OCI-LY7 (cell line): ENCODE results near the gene MOK. TPM values are rescaled to one million over a fixed set of nuclear protein-coding genes. Genes with fewer than 3 reads are reported as not detected.

Experiments
- BruUV-seq: library from RNA; stranded (reverse); fragments of 400-500 nt; replicated peaks from 2 replicates; lab custom pipeline; 2021; lab: Mats Ljungman, UMichigan
- CTCF ChIA-PET: fragments of 300-600 bp; sonication (Branson Sonifier 250); formaldehyde crosslinking; loops from one replicate; lab custom pipeline; 2022; ENCODE audit warnings: antibody characterized with exemption; ENCODE audit not compliant: unreplicated experiment; lab: Charles Lee
- POLR2A ChIA-PET: fragments of 300-600 bp; sonication (Branson Sonifier 250); formaldehyde crosslinking; loops from one replicate; lab custom pipeline; 2022; ENCODE audit warnings: antibody characterized with exemption; lab: Charles Lee
- DNase-seq: peaks from one replicate; pipeline ENCODE4 v3.0.0-alpha.2; 2015; ENCODE audit warnings: low spot score
- H2AFZ ChIP-seq: fragments of 200-600 bp; sonication (generic), shearing (Covaris generic); 2 replicates; pipeline ENCODE4 v1.6.1; 2014; ENCODE audit warnings: mild to moderate bottlenecking, antibody characterized with exemption, low read length, moderate library complexity
- H3K27ac ChIP-seq: fragments of 200-600 bp; sonication (generic); 2 replicates; pipeline ENCODE4 v1.5.1; 2014; ENCODE audit warnings: mixed run types, low read depth, mild to moderate bottlenecking, moderate library complexity, low read length, inconsistent platforms; ENCODE audit not compliant: poor library complexity, severe bottlenecking
- H3K36me3 ChIP-seq: fragments of 200-600 bp; sonication (generic); 2 replicates; pipeline ENCODE4 v1.6.1; 2014; ENCODE audit warnings: mild to moderate bottlenecking, antibody characterized with exemption, low read length, moderate library complexity, mixed read lengths; ENCODE audit not compliant: insufficient read depth
- H3K4me1 ChIP-seq: fragments of 200-600 bp; sonication (generic); 2 replicates; pipeline ENCODE4 v1.5.1; 2014; ENCODE audit warnings: mild to moderate bottlenecking, low read length; ENCODE audit not compliant: insufficient read depth, poor library complexity, severe bottlenecking
- H3K4me2 ChIP-seq: fragments of 200-600 bp; sonication (generic); 2 replicates; pipeline ENCODE4 v1.6.1; 2014; ENCODE audit warnings: mild to moderate bottlenecking, low read length
- H3K4me3 ChIP-seq: fragments of 200-600 bp; sonication (generic); 2 replicates; pipeline ENCODE4 v1.5.1; 2014; ENCODE audit warnings: mild to moderate bottlenecking, low read depth, low read length; ENCODE audit not compliant: poor library complexity, severe bottlenecking
- H3K79me2 ChIP-seq: fragments of 200-600 bp; sonication (generic); 2 replicates; pipeline ENCODE4 v1.6.1; 2016; ENCODE audit warnings: low read depth, mild to moderate bottlenecking, low read length, moderate library complexity, mixed read lengths; ENCODE audit not compliant: insufficient read depth
- H3K9me2 ChIP-seq: fragments of 200-600 bp; sonication (generic); 2 replicates; pipeline ENCODE4 v1.6.1; 2016; ENCODE audit warnings: mild to moderate bottlenecking, low read length, mixed read lengths; ENCODE audit not compliant: insufficient read depth
- H3K9me3 ChIP-seq: fragments of 200-600 bp; sonication (generic); 2 replicates; pipeline ENCODE4 v1.6.1; 2014; ENCODE audit warnings: mild to moderate bottlenecking, mixed run types, low read length, mixed read lengths
- H4K20me1 ChIP-seq: fragments of 200-600 bp; sonication (generic); 2 replicates; pipeline ENCODE4 v1.6.1; 2014; ENCODE audit warnings: mild to moderate bottlenecking, antibody characterized with exemption, low read length, moderate library complexity, mixed read lengths; ENCODE audit not compliant: insufficient read depth
- CTCF ChIP-seq: fragments of 200-600 bp; sonication (generic); conservative IDR thresholded peaks from 2 replicates; pipeline ENCODE4 v1.5.1; 2014; ENCODE audit warnings: mild to moderate bottlenecking, antibody characterized with exemption, low read length, moderate library complexity, mixed read lengths
- EZH2phosphoT487 ChIP-seq: fragments of 200-600 bp; sonication (generic); IDR thresholded peaks from 2 replicates; pipeline ENCODE4 v1.6.1; 2018; ENCODE audit warnings: low read depth, borderline replicate concordance, mild to moderate bottlenecking, mixed run types, antibody characterized with exemption, low read length, moderate library complexity, mixed read lengths
- intact Hi-C: fragments of 100-400 bp; cut with micrococcal nuclease; formaldehyde crosslinking; loops from one replicate; pipeline ENCODE4 v1.10.0; 2022; ENCODE audit not compliant: unreplicated experiment
- total RNA-seq, 2 experiments: library from RNA; depleted of rRNA in 1 of 2; stranded (reverse); fragments of >200 nt in 1 of 2; shearing (Covaris generic) in 1 of 2; gene quantifications; 2 replicates each; pipeline ENCODE4 v1.2.3, GENCODE V29; 2014 to 2022

The MOK gene
- total RNA-seq, 2 experiments from 2014 or later, result 2.2 to 4.0 TPM

GRCh38 chr14:102295270-102295669 is 9.7 kb downstream of the MOK start:
- CTCF ChIA-PET, result no interaction called here
- Histone ChIP-seq H3K4me1 (no peaks in the 10 kb centered on the region), H4K20me1 (no peaks in the 10 kb centered on the region), H3K9me3 (no peaks in the 10 kb centered on the region), H3K9me2 (no peaks in the 10 kb centered on the region), H3K36me3 (no peaks in the 10 kb centered on the region), H3K4me3 (no peak overlapping the region), H3K4me2 (no peak overlapping the region), H3K79me2 (no peaks in the 10 kb centered on the region), H2AFZ (0 out of 2 replicates have a peak overlapping the region, but pooled peaks have one; percentile 1), H3K27ac (no peak overlapping the region)
- intact Hi-C loops, result no loop called here
- DNase-seq, result no peak
- POLR2A ChIA-PET, result interaction anchor here (0.6 to 0.9 kb wide), 3 partner anchors 10 to 310 kb away, joined by 3 to 4 read pairs (median 3); partner anchors contain the start of gene MOK
- no TSS peak for BruUV-seq
- TF ChIP-seq CTCF (peak; percentile 62), EZH2phosphoT487 (no peak)

- Histone ChIP-seq H4K20me1 (no peaks in the 10 kb centered on the region), H3K4me2 (no peak overlapping the region), H2AFZ (no peak overlapping the region), H3K9me3 (no peaks in the 10 kb centered on the region), H3K36me3 (no peaks in the 10 kb centered on the region), H3K9me2 (no peaks in the 10 kb centered on the region), H3K4me1 (no peaks in the 10 kb centered on the region), H3K79me2 (no peaks in the 10 kb centered on the region), H3K27ac (no peak overlapping the region), H3K4me3 (no peak overlapping the region)
- ChIA-PET CTCF (no interaction called here), POLR2A (no interaction called here)
- intact Hi-C loops, result no loop called here
- no TSS peak for BruUV-seq
- TF ChIP-seq EZH2phosphoT487 (no peak), CTCF (no peak)
- DNase-seq, result no peak
Measured at GRCh38 chr14:102293781-102294180, 11.2 kb downstream of the MOK start.

- Histone ChIP-seq H3K9me2 (no peaks in the 10 kb centered on the region), H3K9me3 (peaks cover 4% of the 10 kb centered on the region; the same call in 1 of the 2 replicates), H3K4me3 (no peak overlapping the region), H3K4me1 (no peaks in the 10 kb centered on the region), H3K36me3 (no peaks in the 10 kb centered on the region), H3K79me2 (no peaks in the 10 kb centered on the region), H3K4me2 (no peak overlapping the region), H2AFZ (no peak overlapping the region), H3K27ac (no peak overlapping the region), H4K20me1 (no peaks in the 10 kb centered on the region)
- POLR2A ChIA-PET, result interaction anchor here (0.5 kb wide), 1 partner anchor 225 kb away, joined by 3 read pairs; no protein-coding TSS in a partner anchor
- no TSS peak for BruUV-seq
- DNase-seq, result no peak
- intact Hi-C loops, result no loop called here
- CTCF ChIA-PET, result no interaction called here
- TF ChIP-seq CTCF (no peak), EZH2phosphoT487 (no peak)
Measured at GRCh38 chr14:102292441-102292840, 12.5 kb downstream of the MOK start.
